Osteocyte (in vitro differentiated cells): ENCODE data around the gene C14orf119. TPM values are rescaled to one million over a fixed set of nuclear protein-coding genes. Genes with fewer than 3 reads are reported as not detected.

ENCODE experiments used
- DNase-seq: peaks from one replicate; pipeline ENCODE4 v3.0.0; 2021; ENCODE audit warnings: mixed read lengths; ENCODE audit not compliant: unreplicated experiment; ENCODE audit errors: extremely low spot score
- H3K27ac Mint-ChIP-seq: one replicate; pipeline ENCODE4 v1.8.0; 2021; ENCODE audit warnings: mild to moderate bottlenecking, mixed read lengths; ENCODE audit not compliant: unreplicated experiment
- H3K27me3 Mint-ChIP-seq: one replicate; pipeline ENCODE4 v1.8.0; 2021; ENCODE audit warnings: mixed read lengths; ENCODE audit not compliant: unreplicated experiment
- H3K36me3 Mint-ChIP-seq: one replicate; pipeline ENCODE4 v1.8.0; 2021; ENCODE audit warnings: mixed read lengths; ENCODE audit not compliant: unreplicated experiment
- H3K4me1 Mint-ChIP-seq: one replicate; pipeline ENCODE4 v1.8.0; 2021; ENCODE audit warnings: mixed read lengths; ENCODE audit not compliant: unreplicated experiment
- H3K4me3 Mint-ChIP-seq: one replicate; pipeline ENCODE4 v1.8.0; 2021; ENCODE audit warnings: mild to moderate bottlenecking, moderate library complexity, mixed read lengths; ENCODE audit not compliant: unreplicated experiment
- H3K9me3 Mint-ChIP-seq: one replicate; pipeline ENCODE4 v1.8.0; 2021; ENCODE audit warnings: mixed read lengths; ENCODE audit not compliant: unreplicated experiment
- CTCF ChIP-seq: fragments of 200-600 bp; sonication (generic); IDR thresholded peaks from 2 replicates; pipeline ENCODE4 v1.5.0; 2021; ENCODE audit warnings: antibody characterized with exemption, mild to moderate bottlenecking, moderate library complexity
- total RNA-seq: library from RNA; stranded (reverse); gene quantifications from 2 replicates; pipeline ENCODE4 v1.2.1, GENCODE V29; 2021

Gene C14orf119
- total RNA-seq, 1 donor from 2014 or later = 61.3 TPM

GRCh38 chr14:23057757-23058653, 37.3 kb upstream of the C14orf119 start:
- peaks cover 36% of the 10 kb centered on the region for H3K4me1 Mint-ChIP-seq
- TF ChIP-seq CTCF = peak; percentile 95
- H3K27ac Mint-ChIP-seq = peak overlapping the region; percentile 77
- DNase-seq = peak; percentile 95
- H3K9me3 Mint-ChIP-seq = no peaks in the 10 kb centered on the region
- H3K27me3 Mint-ChIP-seq = no peaks in the 10 kb centered on the region
- peak overlapping the region; percentile 81 for H3K4me3 Mint-ChIP-seq
- peaks cover 19% of the 10 kb centered on the region for H3K36me3 Mint-ChIP-seq

- Mint-ChIP-seq H3K27ac (no peak overlapping the region), H3K27me3 (no peaks in the 10 kb centered on the region), H3K9me3 (no peaks in the 10 kb centered on the region), H3K4me1 (peaks cover 42% of the 10 kb centered on the region), H3K4me3 (no peak overlapping the region), H3K36me3 (peaks cover 27% of the 10 kb centered on the region)
- DNase-seq = no peak
- TF ChIP-seq CTCF = no peak
Measured at GRCh38 chr14:23058654-23059504, 36.4 kb upstream of the C14orf119 start.

GRCh38 chr14:23060536-23061260, 34.6 kb upstream of the C14orf119 start:
- no peaks in the 10 kb centered on the region for H3K27me3 Mint-ChIP-seq
- DNase-seq = no peak
- H3K36me3 Mint-ChIP-seq = peaks cover 34% of the 10 kb centered on the region
- no peak for TF ChIP-seq CTCF
- H3K4me1 Mint-ChIP-seq = peaks cover 45% of the 10 kb centered on the region
- H3K27ac Mint-ChIP-seq = no peak overlapping the region
- no peak overlapping the region for H3K4me3 Mint-ChIP-seq
- H3K9me3 Mint-ChIP-seq = no peaks in the 10 kb centered on the region

- peaks cover 37% of the 10 kb centered on the region for H3K36me3 Mint-ChIP-seq
- H3K9me3 Mint-ChIP-seq = no peaks in the 10 kb centered on the region
- no peak for DNase-seq
- peak overlapping the region; percentile 70 for H3K27ac Mint-ChIP-seq
- TF ChIP-seq CTCF = no peak
- H3K4me3 Mint-ChIP-seq = peak overlapping the region; percentile 18
- peaks cover 35% of the 10 kb centered on the region for H3K4me1 Mint-ChIP-seq
- no peaks in the 10 kb centered on the region for H3K27me3 Mint-ChIP-seq
Measured at GRCh38 chr14:23062002-23062401, 33.3 kb upstream of the C14orf119 start.
